ENCODE measurements around the gene PLSCR1. TPM values are rescaled to one million over a fixed set of nuclear protein-coding genes. Genes with fewer than 3 reads are reported as not detected.
A peak's percentile ranks its signal among the peaks of the same experiment; 100 is the strongest.

PLSCR1 gene
- total RNA-seq, 4 donors from 2014 or later = 40.7 to 221 (median 58.2) TPM

DNA sequence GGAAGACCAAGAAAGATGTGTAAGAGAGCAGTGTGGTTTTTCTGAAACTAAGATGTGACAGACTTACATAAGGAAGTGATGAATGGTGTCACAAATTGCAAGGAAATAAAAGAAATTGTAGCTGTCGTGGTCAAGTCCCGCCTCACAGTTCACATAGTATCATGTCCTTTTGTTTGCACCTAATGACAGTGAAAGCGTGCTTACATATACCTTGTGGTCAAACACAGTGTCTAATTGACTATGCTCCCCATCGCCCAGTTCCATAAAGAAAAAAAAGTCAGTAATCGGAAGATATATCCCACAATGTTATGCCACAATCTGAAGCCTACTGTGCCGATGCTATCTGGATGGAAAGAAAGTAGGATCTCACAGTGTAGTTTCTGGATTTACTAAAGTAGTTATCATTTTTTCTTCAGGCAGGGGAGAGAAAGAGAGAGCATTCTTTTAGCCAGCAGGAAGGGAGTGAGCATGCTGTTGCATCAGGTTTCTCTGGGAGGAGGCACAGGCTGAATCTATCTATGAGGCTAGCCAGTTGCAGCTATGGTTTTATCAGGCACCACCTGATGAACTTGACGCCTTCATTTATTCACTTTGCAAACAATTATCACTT, 9.8 kb upstream of the PLSCR1 start:
- no peak for DNase-seq (ENCODE audit: extremely low spot score)
- 82% methylated on average over 7 of the region's 7 CpGs for whole genome bisulfite sequencing
- no peak for TF ChIP-seq POLR2A (IDR thresholded peaks at IDR 0.05; ENCODE audit: low read depth)
- no peak for TF ChIP-seq CTCF (IDR thresholded peaks at IDR 0.05)
- TF ChIP-seq POLR2AphosphoS5 (IDR thresholded peaks at IDR 0.05) = no peak
- TF ChIP-seq EP300 (IDR thresholded peaks at IDR 0.05) = no peak
- no peaks in the 10 kb centered on the region for H3K9me3 ChIP-seq
- H3K4me1 ChIP-seq = peaks cover 0 to 13% (median 4%) of the 10 kb centered on the region in 4 donors
- intact Hi-C loops (cut with DNase I) = no loop called here
- no peaks in the 10 kb centered on the region for H3K36me3 ChIP-seq
- H3K27ac ChIP-seq (replicated peaks in 1 of 4) = no peak overlapping the region
- no peaks in the 10 kb centered on the region for H3K27me3 ChIP-seq
- no peak overlapping the region for H3K4me3 ChIP-seq

DNA sequence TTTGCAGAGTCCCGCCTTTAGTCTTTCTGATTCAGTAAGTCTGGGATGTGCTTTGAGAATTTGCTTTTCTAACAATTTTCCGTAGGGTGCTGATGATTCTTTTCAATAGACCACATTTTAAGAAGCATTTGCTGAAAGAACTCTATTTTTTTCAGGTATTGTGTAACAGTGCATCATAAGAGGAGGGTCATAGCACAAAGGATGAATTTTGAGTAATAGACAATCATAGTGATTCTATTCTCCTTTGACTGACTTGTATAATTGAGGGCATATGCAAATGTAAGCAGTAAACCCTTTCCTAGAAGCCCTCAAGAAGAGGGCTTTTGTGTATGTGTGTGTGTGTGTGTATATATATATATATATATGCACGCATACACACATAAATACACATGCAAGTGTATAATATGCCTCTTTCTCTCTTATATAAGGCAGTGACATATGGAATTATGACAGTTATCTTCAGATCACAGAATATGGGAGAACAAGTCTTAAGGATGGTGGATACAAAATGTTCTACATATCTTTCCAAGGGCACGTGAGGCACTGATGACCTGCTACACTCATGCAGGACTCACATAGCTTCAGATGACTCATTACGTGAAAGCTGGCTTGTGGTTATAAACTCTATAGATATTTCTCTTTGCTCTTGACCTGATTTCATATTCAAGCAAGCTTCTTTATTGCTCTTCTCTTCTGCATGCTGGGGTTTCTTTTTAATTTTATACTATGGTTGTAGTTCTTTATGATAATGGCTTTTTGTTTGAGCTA, 6.5 kb upstream of the PLSCR1 start:
- TF ChIP-seq POLR2AphosphoS5 (IDR thresholded peaks at IDR 0.05) = no peak
- TF ChIP-seq CTCF (IDR thresholded peaks at IDR 0.05) = no peak
- no peak for TF ChIP-seq EP300 (IDR thresholded peaks at IDR 0.05)
- no peak for TF ChIP-seq POLR2A (IDR thresholded peaks at IDR 0.05; ENCODE audit: low read depth)
- intact Hi-C loops (cut with DNase I) = no loop called here
- Histone ChIP-seq H3K27ac (replicated peaks in 1 of 4) (no peak overlapping the region), H3K36me3 (no peaks in the 10 kb centered on the region), H3K27me3 (no peaks in the 10 kb centered on the region), H3K4me1 (peaks cover 0 to 13% (median 4%) of the 10 kb centered on the region in 4 donors), H3K4me3 (peak overlapping the region in 1 of 4 donors; percentile 23), H3K9me3 (no peaks in the 10 kb centered on the region)
- no peak for DNase-seq (ENCODE audit: extremely low spot score)
- WGBS = 78% methylated on average over 5 of the region's 5 CpGs

DNA sequence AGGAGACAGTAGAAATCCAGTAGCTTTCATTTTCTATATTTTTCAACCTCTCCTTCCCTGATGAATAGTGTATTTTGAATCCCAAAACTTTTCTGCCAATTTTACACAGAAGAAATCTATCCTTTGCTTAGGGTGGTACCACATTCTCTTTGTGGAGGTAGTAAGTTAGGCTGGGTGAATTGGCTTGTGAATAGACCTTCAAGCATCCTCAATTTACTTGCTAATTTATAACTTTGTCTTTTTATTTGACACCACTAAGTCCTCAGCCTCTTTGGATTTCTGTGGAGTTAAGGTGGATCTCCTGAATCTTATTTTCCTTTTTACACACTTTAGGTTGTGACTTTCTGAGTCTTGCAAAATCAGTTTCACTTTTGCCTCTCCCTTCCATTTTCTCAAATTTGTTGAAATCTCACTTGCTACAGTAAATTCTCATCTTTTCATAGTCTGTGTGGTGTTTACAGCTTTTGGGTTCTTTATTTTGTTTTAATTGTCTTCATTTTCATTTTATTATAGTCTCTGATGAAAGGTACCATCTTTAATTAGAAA, 5.7 kb upstream of the PLSCR1 start:
- no peak for TF ChIP-seq EP300 (IDR thresholded peaks at IDR 0.05)
- no peak for TF ChIP-seq POLR2A (IDR thresholded peaks at IDR 0.05; ENCODE audit: low read depth)
- TF ChIP-seq POLR2AphosphoS5 (IDR thresholded peaks at IDR 0.05) = no peak
- TF ChIP-seq CTCF (IDR thresholded peaks at IDR 0.05) = no peak
- Histone ChIP-seq H3K4me3 (peak overlapping the region; percentile 3 to 34 (median 25)), H3K27ac (replicated peaks in 1 of 4) (peak overlapping the region in 1 of 4 donors; percentile 26), H3K36me3 (no peaks in the 10 kb centered on the region), H3K27me3 (no peaks in the 10 kb centered on the region), H3K4me1 (peaks cover 0 to 16% (median 9%) of the 10 kb centered on the region in 4 donors), H3K9me3 (no peaks in the 10 kb centered on the region)
- intact Hi-C loops (cut with DNase I) = no loop called here
- no peak for DNase-seq (ENCODE audit: extremely low spot score)

DNA sequence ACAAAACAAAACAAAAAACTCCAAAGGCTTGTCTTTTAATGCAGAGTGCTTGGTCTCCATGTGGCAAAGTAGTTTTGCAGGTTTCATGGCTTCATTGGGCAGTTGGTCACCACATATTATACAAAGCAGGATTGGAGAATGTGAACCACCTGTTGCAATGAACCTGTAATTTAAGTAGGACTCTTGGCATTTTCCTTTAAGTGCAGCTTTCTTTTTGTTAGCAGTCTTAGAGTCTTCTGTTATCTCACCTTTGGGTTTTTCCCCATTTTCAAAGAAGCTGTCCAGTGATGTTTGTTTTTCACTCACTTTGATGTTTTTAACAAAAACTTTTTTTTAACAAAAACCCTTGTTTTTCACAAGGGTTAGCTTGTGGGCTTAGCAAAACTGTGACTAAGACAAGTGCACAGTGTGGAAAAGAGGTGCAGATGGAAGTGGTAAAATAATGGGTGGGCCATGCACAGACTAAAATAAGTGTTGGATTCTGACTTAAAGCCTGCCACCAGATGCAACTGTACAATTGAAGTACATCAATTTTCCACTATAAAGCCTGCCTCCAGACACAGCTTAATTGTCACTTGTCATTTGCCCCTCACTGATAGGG, 2.9 kb upstream of the PLSCR1 start:
- H3K27ac ChIP-seq (replicated peaks in 1 of 4) = no peak overlapping the region
- H3K4me3 ChIP-seq = no peak overlapping the region
- H3K4me1 ChIP-seq = peaks cover 0 to 29% (median 22%) of the 10 kb centered on the region in 4 donors
- intact Hi-C loops (cut with DNase I) = no loop called here
- no peaks in the 10 kb centered on the region for H3K36me3 ChIP-seq
- TF ChIP-seq POLR2A (IDR thresholded peaks at IDR 0.05; ENCODE audit: low read depth) (no peak), EP300 (IDR thresholded peaks at IDR 0.05) (no peak), CTCF (IDR thresholded peaks at IDR 0.05) (no peak), POLR2AphosphoS5 (IDR thresholded peaks at IDR 0.05) (no peak)
- H3K9me3 ChIP-seq = no peaks in the 10 kb centered on the region
- DNase-seq (ENCODE audit: extremely low spot score) = no peak
- H3K27me3 ChIP-seq = no peaks in the 10 kb centered on the region
